ENCODE measurements around the gene OR7A17.

DNA sequence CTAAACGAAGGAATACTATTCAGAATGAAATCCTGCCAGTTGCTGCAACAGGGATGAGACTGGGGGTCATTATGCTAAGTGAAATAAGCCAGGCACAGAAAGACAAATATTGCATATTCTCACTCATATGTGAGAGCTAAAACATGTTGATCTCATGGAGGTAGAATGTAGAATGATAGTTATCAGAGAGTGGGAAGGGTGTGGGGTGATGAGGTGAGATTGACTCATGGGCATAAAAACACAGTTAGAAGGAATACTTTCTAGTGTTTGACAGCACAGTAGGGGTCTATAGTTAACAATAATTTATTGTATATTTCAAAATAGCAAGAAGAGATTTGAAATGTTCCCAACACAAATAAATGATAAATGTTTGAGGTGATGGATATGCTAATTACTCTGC lies 47.6 kb upstream of the OR7A17 start:
- TF ChIP-seq, protein P1, sequence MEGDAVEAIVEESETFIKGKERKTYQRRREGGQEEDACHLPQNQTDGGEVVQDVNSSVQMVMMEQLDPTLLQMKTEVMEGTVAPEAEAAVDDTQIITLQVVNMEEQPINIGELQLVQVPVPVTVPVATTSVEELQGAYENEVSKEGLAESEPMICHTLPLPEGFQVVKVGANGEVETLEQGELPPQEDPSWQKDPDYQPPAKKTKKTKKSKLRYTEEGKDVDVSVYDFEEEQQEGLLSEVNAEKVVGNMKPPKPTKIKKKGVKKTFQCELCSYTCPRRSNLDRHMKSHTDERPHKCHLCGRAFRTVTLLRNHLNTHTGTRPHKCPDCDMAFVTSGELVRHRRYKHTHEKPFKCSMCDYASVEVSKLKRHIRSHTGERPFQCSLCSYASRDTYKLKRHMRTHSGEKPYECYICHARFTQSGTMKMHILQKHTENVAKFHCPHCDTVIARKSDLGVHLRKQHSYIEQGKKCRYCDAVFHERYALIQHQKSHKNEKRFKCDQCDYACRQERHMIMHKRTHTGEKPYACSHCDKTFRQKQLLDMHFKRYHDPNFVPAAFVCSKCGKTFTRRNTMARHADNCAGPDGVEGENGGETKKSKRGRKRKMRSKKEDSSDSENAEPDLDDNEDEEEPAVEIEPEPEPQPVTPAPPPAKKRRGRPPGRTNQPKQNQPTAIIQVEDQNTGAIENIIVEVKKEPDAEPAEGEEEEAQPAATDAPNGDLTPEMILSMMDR (IDR thresholded peaks at IDR 0.05), result no peak
- no peak for TF ChIP-seq POLR2A (IDR thresholded peaks at IDR 0.05)

Measured in adrenal gland (tissue), 5 donors.